ENCODE data around the gene GDPD1. TPM values are rescaled to one million over a fixed set of nuclear protein-coding genes. Genes with fewer than 3 reads are reported as not detected.

Gene GDPD1
- 0.23 and 1.8 TPM in 2 replicates for total RNA-seq

GRCh38 chr17:59220328-59221158, at the start of gene GDPD1:
GDPD1 (plus strand) TSS chr17:59220511; CDS start chr17:59220610, 99 bp downstream.

Other genes with a start within 250 kb of the GDPD1 start
- gene TRIM37, start 113.6 kb upstream of the GDPD1 start, total RNA-seq = 15.5 and 17.1 TPM in 2 replicates
- 62.7 and 116 TPM in 2 replicates for gene SKA2, start 65.3 kb upstream of the GDPD1 start, total RNA-seq
- gene PRR11, start 64.8 kb upstream of the GDPD1 start, total RNA-seq = 43.5 and 147 TPM in 2 replicates
- 11.2 and 14.9 TPM in 2 replicates for gene SMG8, start 10.5 kb upstream of the GDPD1 start, total RNA-seq
- 1.1 and 2.6 TPM in 2 replicates for gene YPEL2, start 111.1 kb downstream of the GDPD1 start, total RNA-seq